ENCODE data around the gene IL10RA.
"Not testable (repeated sequence)": the region's sequence is repeated elsewhere in the genome, so short reads cannot be mapped to it uniquely, and the experiment has no call there.

Gene IL10RA

GRCh38 chr11:117962826-117963225, 23.4 kb upstream of the IL10RA start:
- no peak for DNase-seq

DNA sequence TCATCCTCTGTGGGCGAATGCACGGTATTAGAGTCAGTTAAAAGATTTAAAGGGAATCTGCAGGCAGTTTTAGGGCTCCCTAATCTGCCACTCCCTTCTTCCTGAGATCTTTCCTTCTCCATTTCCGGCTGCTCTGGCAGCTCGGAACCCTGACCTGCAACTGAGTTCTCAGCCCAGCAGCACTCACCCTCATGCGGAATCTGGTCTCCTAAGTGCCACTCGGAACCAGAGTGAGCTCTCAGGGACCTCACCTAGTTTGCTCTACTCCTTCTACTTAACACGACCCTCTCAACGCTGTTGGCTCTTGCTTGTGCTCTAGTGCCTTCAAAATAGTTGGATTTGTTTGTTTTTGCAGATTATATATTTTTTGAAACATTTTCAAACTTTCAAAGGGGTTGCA, 19.3 kb upstream of the IL10RA start:
- no peak for DNase-seq

- DNase-seq = no peak
These were observed 16.8 kb upstream of the IL10RA start for GRCh38 chr11:117969160-117969991.

- no peak for DNase-seq
These were observed 15.7 kb upstream of the IL10RA start for GRCh38 chr11:117970400-117971024.

GRCh38 chr11:117972044-117972443, 14.2 kb upstream of the IL10RA start:
- DNase-seq = no peak

DNA sequence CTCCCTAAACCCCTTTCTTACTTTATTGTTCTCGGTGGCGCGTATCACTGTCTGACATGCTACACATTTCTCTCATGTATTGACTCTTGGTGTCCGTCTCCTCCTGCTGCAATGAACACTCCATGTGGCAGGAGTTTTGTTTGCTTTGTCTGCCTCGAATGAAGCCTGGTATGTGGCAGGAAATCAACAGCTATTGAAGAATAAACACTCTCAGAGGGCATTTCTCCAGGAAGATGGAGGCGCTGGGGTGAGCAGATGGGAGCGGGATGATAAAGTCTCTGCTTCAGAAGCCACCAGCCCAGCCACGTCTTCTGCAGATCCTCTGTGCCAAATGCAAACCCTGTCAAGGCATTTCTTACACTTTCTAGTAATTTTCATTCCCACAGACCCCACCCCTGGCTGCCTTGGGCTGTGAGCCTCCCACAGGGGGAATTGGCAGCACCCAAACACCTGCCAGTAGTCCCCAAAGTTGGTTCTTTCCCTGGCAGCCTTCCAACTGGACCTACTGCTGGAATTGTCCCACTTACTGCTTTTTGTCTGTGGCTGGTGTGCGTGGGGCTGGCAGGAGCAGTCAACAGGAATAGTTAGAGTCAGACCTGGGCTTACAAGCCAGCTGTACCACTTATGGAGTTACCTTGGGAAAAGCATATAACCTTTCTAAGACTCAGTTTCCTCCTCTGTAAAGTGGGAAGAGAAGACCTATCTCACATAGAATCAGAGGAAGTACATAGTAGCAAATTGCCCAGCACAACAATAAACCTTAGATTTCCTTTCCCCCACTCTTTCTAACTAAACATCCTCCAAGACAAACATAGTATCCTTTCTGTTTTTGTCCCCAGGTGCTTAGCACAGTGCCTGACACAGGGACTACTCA, 13.3 kb upstream of the IL10RA start:
- DNase-seq = no peak

DNA sequence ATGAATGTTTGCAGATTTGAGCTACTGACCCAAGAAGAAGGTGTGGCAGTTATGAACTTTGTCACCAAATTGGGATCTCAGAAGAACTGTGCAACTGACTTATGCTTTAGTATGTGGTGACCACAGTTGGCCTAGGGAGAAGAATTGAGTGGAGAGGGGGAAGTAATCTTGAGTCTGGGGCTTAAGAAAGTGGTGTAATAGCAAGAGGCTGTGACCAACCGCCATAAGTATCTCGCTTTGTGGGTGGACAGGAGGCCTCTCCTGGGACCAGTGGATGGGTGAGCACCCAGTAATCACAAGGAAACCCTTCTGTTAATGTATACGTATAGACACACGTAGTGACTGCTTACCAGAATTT, 12.7 kb upstream of the IL10RA start:
- no peak for DNase-seq

GRCh38 chr11:117976445-117976844, 9.7 kb upstream of the IL10RA start:
- no peak for DNase-seq

DNA sequence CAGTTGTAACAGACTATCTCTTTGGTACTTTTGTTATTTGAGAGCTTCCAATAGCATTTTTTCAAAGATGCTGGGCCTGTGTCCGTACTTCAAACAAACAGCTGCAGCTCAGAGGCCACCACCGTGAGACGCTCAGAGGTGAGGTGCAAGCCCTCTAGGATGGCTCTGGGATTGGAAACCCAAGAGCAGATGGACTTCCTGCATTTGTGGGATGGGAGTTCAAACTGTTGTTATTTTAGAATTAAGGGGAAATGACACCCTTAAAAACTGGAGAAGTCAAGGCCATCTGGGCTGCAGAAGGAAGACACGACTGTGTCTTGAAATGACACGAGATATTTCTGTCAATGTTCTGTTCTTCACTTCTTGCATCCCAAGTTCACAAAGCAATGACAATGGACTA, 9.2 kb upstream of the IL10RA start:
- no peak for DNase-seq

- DNase-seq = not testable (repeated sequence)
These were observed 8.5 kb upstream of the IL10RA start for GRCh38 chr11:117977612-117978264.

DNA sequence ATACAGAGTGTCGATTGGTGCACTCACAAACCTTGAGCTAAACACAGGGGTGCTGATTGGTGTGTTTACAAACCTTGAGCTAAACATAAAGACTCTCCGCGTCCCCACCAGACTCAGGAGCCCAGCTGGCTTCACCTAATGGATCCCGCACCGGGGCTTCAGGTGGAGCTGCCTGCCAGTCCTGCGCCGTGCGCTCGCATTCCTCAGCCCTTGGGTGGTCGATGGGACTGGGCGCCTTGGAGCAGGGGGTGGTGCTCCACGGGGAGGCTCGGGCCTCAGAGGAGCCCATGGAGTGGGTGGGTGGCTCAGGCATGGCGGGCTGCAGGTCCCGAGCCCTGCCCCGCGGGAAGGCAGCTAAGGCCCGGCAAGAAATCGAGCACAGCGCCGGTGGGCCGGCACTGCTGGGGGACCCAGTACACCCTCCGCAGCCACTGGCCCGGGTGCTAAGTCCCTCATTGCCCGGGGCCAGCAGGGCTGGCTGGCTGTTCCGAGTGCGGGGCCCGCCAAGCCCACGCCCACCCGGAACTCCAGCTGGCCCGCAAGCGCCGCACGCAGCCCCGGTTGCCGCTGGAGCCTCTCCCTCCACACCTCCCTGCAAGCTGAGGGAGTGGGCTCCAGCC, 7.8 kb upstream of the IL10RA start:
- DNase-seq = not testable (repeated sequence)

DNA sequence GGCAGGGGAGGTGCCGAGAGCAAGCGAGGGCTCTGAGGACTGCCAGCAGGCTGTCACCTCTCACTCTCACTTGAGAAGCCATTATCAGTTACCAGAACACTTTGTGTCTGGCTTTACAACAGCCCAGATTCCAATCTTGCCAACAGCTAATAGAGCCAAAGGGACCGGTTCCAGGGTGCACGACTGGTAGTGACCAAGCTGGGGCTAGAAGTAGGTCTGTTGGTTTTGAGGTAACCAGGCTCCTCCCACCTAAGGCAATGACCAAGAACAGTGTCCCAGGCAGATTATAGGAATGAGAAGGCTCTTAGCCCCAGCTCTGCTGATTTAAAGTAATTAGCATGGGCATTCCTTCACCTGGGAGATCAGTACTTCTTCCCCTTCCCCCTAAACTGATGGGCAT, 7.2 kb upstream of the IL10RA start:
- no peak for DNase-seq

- no peak for DNase-seq
These were observed 6.5 kb upstream of the IL10RA start for GRCh38 chr11:117979481-117980211.

- DNase-seq = no peak
These were observed 5.9 kb upstream of the IL10RA start for GRCh38 chr11:117980280-117980679.

GRCh38 chr11:117980720-117981119, 5.5 kb upstream of the IL10RA start:
- no peak for DNase-seq

- DNase-seq = no peak
These were observed 3.1 kb upstream of the IL10RA start for GRCh38 chr11:117983163-117983475.

DNA sequence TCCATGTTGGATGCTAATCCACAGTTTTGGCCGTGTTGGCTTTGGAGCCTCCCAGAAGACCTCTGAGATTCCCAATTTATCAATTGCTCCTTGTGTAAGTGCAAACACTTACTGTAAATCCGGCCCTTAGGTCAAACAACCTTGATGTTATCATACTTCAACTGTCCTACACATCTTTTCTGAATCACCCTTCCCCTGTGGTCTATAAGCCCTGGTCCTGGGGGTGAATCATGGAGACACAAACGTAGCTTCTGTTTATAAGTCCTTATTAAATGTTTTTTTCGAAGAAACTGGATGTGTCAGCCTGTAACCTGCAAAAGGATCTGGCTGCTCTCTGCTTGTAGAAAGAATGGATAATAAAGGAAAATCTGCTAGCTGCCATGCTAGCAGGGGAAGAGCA, 1.7 kb upstream of the IL10RA start:
- DNase-seq = no peak

DNA sequence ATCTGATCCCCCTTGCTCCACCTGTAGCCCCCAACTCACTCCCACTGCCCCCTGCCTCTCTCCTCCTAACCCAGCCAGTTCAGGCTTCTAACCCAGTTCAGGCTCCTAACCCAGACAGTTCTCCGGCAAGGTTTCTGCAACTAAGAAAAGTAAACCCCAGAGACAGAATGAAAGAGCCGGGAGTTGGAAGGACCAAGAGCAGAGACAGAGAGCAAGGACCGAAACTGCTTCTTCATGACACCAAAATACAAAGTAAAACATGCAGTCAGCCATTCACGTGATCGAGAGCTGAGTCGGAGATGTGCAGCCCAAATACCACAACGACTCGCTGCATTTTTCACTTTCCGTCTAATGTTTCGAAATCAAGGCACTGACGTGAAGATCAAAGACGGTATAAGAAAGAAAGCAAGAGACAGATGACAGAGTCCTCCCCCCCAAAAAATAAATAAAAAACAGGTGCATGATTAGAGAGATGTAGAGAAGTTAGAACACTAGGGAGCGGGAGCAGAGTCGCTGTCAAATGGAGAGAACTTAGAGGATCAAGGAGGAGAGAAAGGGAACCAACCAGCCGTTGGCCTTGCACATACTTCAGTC, 884 bp downstream of the IL10RA start:
- peak; percentile 59 for DNase-seq

GRCh38 chr11:117989351-117990102, 3.3 kb downstream of the IL10RA start:
- DNase-seq = no peak

DNA sequence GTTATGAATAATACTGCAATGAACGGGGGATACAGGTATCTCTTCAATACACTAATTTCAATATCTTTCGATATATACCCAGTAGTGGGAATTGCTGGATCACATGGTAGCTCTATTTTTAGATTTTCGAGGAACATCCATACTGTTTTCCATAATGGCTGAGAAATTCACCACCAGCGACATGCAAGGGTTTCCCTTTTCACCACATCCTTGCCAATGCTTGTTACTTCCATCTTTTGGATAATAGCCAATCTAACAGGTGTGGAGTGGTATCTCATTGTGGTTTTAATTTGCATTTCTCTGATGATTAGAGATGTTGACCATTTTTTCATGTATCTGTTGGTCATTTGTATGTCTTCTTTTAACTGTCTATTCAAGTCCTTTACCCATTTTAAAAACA, 5.9 kb downstream of the IL10RA start:
- DNase-seq = no peak

DNA sequence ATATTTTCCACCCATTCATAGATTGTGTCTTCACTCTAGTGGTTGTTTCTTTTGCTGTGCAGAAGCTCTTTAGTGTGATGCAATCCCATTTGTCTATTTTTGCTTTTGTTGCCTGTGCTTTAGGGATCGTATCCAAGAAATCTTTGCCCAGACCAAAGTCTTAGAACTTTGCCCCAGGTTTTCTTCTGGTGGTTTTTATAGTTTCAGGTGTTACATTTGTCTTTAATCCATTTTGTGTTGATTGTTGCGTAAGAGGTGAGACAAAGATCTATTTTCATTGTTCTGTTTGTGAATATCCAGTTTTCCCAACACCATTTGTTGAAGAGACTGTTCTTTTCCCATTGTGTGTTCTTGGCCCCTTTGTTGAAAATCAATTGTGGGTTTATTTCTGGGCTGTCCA, 6.4 kb downstream of the IL10RA start:
- no peak for DNase-seq
